Skeletal muscle satellite cell (primary cell): Measurements from ENCODE around the gene PLA2G10. TPM values are rescaled to one million over a fixed set of nuclear protein-coding genes. Genes with fewer than 3 reads are reported as not detected.

ENCODE experiments used
- H3K27me3 ChIP-seq: 2 replicates; pipeline ENCODE4 v1.7.0; 2013; ENCODE audit warnings: low read length; ENCODE audit not compliant: control insufficient read depth, insufficient read depth
- H3K36me3 ChIP-seq: 2 replicates; pipeline ENCODE4 v1.7.0; 2013; ENCODE audit warnings: mild to moderate bottlenecking, control low read depth, low read length; ENCODE audit not compliant: insufficient read depth
- H3K4me1 ChIP-seq: 2 replicates; pipeline ENCODE4 v1.7.0; 2013; ENCODE audit warnings: low read length; ENCODE audit not compliant: control insufficient read depth, insufficient read depth
- H3K4me2 ChIP-seq: 2 replicates; pipeline ENCODE4 v1.7.0; 2013; ENCODE audit warnings: mild to moderate bottlenecking, low read length
- H3K4me3 ChIP-seq: 2 replicates; pipeline ENCODE4 v1.7.0; 2013; ENCODE audit warnings: low read length
- H3K9ac ChIP-seq: 2 replicates; pipeline ENCODE4 v1.7.0; 2013; ENCODE audit warnings: mild to moderate bottlenecking, low read depth, low read length, moderate library complexity
- H3K9me3 ChIP-seq: replicated peaks from 2 replicates; pipeline ENCODE4 v1.7.0; 2013; ENCODE audit warnings: mild to moderate bottlenecking, control low read depth, low read length
- small RNA-seq: library from RNA; depleted of rRNA; stranded (forward); fragments of <200 nt; gene quantifications from one replicate; pipeline ENCODE3, GENCODE V24; 2012

The PLA2G10 gene

DNA sequence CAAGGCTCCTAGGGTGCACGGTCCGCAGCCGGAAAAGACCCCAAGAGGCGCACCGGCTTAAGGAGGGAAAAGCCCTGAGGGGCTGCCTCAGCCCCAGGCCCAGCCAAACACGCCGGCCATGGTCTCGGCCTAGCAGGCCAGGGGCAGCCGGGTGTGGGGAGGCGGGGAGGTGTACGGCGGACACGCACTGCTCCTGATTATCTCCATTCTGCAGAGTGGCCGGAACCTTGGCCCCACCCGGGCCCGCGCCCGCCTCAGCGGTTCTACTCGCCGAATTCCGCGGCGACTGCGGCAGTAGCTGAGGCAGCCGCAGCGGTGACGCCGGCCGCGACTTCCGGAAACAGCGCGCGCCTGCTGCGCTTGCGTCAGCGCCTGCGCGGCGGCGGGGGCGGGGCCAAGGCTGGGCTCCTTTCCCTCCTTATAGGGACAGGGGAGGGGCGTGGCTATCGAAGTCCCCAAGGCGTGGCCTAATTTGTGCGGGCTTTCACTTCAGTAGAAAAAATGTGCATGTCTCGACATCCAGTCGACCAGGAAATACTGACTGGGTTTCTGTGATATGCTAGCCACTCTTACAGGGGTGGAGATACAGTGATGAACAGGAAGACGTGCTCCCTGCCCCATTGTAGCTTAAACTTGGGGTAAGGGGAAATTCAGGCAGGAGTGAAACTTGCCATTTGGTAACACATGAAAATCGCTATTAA, 64.0 kb downstream of the PLA2G10 start, which contains the start of gene PARN:
PARN (minus strand) TSS at position 342 of the 701 bp plus-strand sequence; CDS start at position 207, 135 bp downstream.
- H3K4me1 ChIP-seq = peaks cover 27% of the 10 kb centered on the region
- H3K27me3 ChIP-seq = no peaks in the 10 kb centered on the region
- peak within 1 kb of the TSS; percentile 99 for H3K9ac ChIP-seq
- H3K9me3 ChIP-seq = no peaks in the 10 kb centered on the region
- peak within 1 kb of the TSS; percentile 98 for H3K4me3 ChIP-seq
- H3K36me3 ChIP-seq = peaks cover 20% of the 10 kb centered on the region
- H3K4me2 ChIP-seq = peak within 1 kb of the TSS; percentile 92

DNA sequence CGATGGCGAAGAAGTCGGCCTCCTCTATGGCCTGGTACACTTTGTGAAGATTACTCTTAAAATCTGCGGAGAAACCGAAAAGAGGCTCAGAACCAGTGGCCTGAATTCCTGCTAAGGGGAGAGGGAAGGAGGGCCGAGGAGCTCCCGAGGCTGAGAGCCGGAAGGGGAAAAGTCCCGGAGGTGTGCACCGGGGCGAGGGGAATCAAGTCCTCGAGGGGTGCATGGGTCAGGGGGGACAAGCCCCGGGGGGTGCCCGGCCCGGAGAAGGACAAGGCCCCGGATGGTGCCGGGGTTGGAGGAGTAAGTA, 64.5 kb downstream of the PLA2G10 start:
- peak overlapping the region; percentile 92 for H3K4me2 ChIP-seq
- peaks cover 22% of the 10 kb centered on the region for H3K36me3 ChIP-seq
- no peaks in the 10 kb centered on the region for H3K9me3 ChIP-seq
- H3K27me3 ChIP-seq = no peaks in the 10 kb centered on the region
- peaks cover 22% of the 10 kb centered on the region for H3K4me1 ChIP-seq
- H3K9ac ChIP-seq = peak overlapping the region; percentile 99
- H3K4me3 ChIP-seq = peak overlapping the region; percentile 98

DNA sequence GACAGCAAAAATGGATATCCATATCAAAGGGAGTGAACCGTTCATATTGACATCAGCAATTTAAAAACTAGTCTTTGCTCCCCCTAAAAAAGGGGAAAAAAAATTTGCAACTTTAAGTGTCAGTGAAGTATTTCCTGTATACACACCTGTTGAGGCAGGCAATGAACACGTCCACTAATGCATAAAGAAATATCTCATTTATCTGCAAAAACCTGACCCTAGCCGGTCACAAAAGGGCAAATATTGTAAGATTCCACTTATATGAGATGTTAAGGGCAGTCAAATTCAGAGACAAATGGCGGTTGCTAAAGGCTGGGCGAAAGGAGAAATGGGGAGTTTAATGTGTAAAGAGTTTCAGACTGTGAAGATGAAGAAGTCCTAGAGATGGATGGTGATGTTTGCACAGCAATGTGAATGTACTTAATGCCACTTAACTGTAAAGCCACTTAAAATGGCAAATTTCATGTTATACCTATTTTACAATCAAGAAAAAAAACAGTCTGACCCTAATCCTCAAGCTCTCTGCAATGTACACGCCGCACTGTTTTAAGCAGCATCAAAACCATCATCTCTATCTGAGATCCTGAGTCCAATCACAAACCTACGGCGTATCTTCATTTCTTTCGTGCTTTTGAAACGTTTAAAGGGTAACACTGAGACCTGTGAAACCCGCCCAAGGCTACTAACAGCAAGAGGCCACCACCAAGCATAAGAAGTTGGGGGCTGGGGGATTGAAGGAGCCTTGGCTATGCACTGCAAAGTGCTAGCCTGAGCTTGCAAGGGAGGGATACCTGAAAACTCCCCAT, 65.1 kb downstream of the PLA2G10 start:
- H3K4me3 ChIP-seq = peak overlapping the region; percentile 98
- H3K4me1 ChIP-seq = peaks cover 17% of the 10 kb centered on the region

DNA sequence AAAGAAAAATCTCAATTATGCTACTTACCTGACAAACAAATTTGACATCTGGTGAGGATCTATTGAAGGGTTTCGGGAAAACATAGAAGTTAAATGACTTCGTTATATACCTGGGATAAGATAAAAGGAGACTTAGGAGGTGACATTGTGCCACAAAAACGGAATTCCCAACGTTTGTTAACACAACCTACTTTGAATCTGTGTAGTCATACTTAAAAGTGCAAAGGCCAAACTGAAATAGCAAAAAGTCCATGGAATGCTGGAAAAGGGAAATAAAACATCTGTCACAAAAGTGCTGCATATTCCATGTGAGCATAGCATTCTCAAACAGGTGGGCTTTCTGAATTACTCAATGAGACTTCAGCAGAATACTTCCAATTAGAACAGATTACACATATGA, 67.0 kb downstream of the PLA2G10 start:
- Histone ChIP-seq H3K27me3 (no peaks in the 10 kb centered on the region), H3K9me3 (no peaks in the 10 kb centered on the region), H3K4me3 (no peak overlapping the region), H3K4me2 (no peak overlapping the region), H3K9ac (no peak overlapping the region), H3K36me3 (peaks cover 36% of the 10 kb centered on the region), H3K4me1 (peaks cover 14% of the 10 kb centered on the region)

More for the DNA sequence above, 65.1 kb downstream of the PLA2G10 start:
- Histone ChIP-seq H3K4me2 (peak overlapping the region; percentile 92), H3K9me3 (no peaks in the 10 kb centered on the region), H3K27me3 (no peaks in the 10 kb centered on the region), H3K36me3 (peaks cover 28% of the 10 kb centered on the region), H3K9ac (peak overlapping the region; percentile 99)

Small RNA genes lying within 50 kb of the gene (small RNA-seq; reads per million reads assigned to genes)
- gene RNU7-125P = not detected
